Panc1 (cell line): ENCODE measurements around the gene SMIM35. TPM values are rescaled to one million over a fixed set of nuclear protein-coding genes. Genes with fewer than 3 reads are reported as not detected.

Experiments
- ATAC-seq: fragments of 200-7000 bp; cut with Tn5 transposase; 2 replicates; pipeline ENCODE4 v1.9.1; 2020; ENCODE audit warnings: mild to moderate bottlenecking, moderate library complexity
- BruUV-seq: library from RNA; stranded (reverse); fragments of 400-500 nt; replicated peaks from 2 replicates; lab custom pipeline; 2021; lab: Mats Ljungman, UMichigan
- CTCF ChIA-PET: fragments of 300-600 bp; sonication (Branson Sonifier 250); formaldehyde crosslinking; loops from one replicate; lab custom pipeline; 2022; ENCODE audit warnings: antibody characterized with exemption; lab: Charles Lee
- POLR2A ChIA-PET: fragments of 300-600 bp; sonication (Branson Sonifier 250); formaldehyde crosslinking; loops from one replicate; lab custom pipeline; 2022; ENCODE audit warnings: antibody characterized with exemption; lab: Charles Lee
- DNase-seq: peaks from one replicate; pipeline ENCODE4 v3.0.0-alpha.2; 2010; ENCODE audit warnings: low read depth, low spot score
- H3K27ac ChIP-seq: 2 replicates; pipeline ENCODE4 v1.5.1; 2011; ENCODE audit warnings: mild to moderate bottlenecking, low read length, inconsistent platforms
- H3K27me3 ChIP-seq: fragments of 200-500 bp; sonication (Bioruptor generic); 2 replicates; pipeline ENCODE4 v1.6.0; 2014; ENCODE audit warnings: low read length, inconsistent platforms; ENCODE audit not compliant: control insufficient read depth, insufficient read depth
- H3K36me3 ChIP-seq: fragments of 200-500 bp; sonication (Bioruptor generic); 2 replicates; pipeline ENCODE4 v1.5.1; 2014; ENCODE audit warnings: inconsistent platforms, mild to moderate bottlenecking, low read length, moderate library complexity; ENCODE audit not compliant: control insufficient read depth, insufficient read depth
- H3K4me1 ChIP-seq: 2 replicates; pipeline ENCODE4 v1.5.1; 2011; ENCODE audit warnings: inconsistent platforms, mild to moderate bottlenecking, low read length, moderate library complexity; ENCODE audit not compliant: control insufficient read depth, insufficient read depth
- H3K4me3 ChIP-seq, 2 experiments: 2 replicates each; pipeline ENCODE4 v1.5.1; 2011 to 2012; ENCODE audit warnings: low read depth in 2 of 2, low read length in 2 of 2, mild to moderate bottlenecking in 2 of 2, inconsistent platforms in 1 of 2, moderate library complexity in 1 of 2
- H3K9me3 ChIP-seq: fragments of 200-500 bp; sonication (Bioruptor generic); 2 replicates; pipeline ENCODE4 v1.5.1; 2014; ENCODE audit warnings: low read depth, mild to moderate bottlenecking, inconsistent platforms, low read length, moderate library complexity; ENCODE audit not compliant: control insufficient read depth, insufficient read depth
- CTCF ChIP-seq: fragments of 450-650 bp; IDR thresholded peaks from 2 replicates; pipeline ENCODE4 v1.5.1; 2017; ENCODE audit warnings: mild to moderate bottlenecking
- POLR2AphosphoS5 ChIP-seq: IDR thresholded peaks from 2 replicates; pipeline ENCODE4 v1.6.1; 2012; ENCODE audit warnings: mild to moderate bottlenecking, low read depth, low read length, moderate library complexity
- REST ChIP-seq, 2 experiments: IDR thresholded peaks; 2 replicates each; pipeline ENCODE4 v1.6.1; 2011 to 2012; ENCODE audit warnings: low read depth in 2 of 2, control low read depth in 1 of 2, low read length in 1 of 2, mild to moderate bottlenecking in 1 of 2, moderate library complexity in 1 of 2; ENCODE audit not compliant: insufficient read depth in 1 of 2
- SIN3A ChIP-seq: IDR thresholded peaks from 2 replicates; pipeline ENCODE4 v1.6.1; 2012; ENCODE audit warnings: low read depth, mild to moderate bottlenecking, low read length, moderate library complexity, borderline replicate concordance; ENCODE audit not compliant: insufficient read depth
- TCF7L2 ChIP-seq: IDR thresholded peaks from 2 replicates; pipeline ENCODE4 v1.6.1; 2011; ENCODE audit warnings: mild to moderate bottlenecking, low read depth, low read length, inconsistent platforms
- in situ Hi-C: cut with HindIII; loops from 2 replicates; pipeline ENCODE4 v1.10.0; 2016; ENCODE audit warnings: low sequenced_read_pairs, low pct_unique_long_range_greater_than_20kb
- intact Hi-C: fragments of 100-400 bp; cut with micrococcal nuclease; formaldehyde crosslinking; loops from one replicate; pipeline ENCODE4 v1.10.0; 2022; ENCODE audit not compliant: unreplicated experiment
- total RNA-seq: library from RNA; stranded (reverse); gene quantifications from one replicate; pipeline ENCODE4 v1.2.1, GENCODE V29; 2021; ENCODE audit not compliant: unreplicated experiment

The SMIM35 gene
- total RNA-seq, 1 experiment from 2014 or later, result not detected

DNA sequence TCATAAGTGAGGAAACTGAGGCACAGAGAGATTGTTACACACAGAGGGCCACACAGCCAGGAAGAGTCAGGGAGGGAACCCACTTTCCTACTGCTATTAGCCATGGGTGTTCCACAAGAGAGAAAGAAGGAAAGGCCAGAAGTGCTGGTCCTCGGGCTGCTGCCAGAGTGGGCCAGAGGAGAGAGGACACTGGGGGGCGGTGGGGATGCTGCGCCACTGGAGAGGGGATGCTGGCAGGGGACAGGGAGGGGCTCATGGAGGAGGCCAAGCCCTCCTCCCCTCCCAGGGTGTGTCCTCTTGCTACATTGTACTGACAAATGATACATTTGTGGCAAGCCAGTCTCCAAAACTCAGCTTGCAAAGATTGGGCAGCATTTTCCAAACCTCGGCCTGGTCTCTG is 90.7 kb downstream of the SMIM35 start:
- intact Hi-C loops, result no loop called here
- Histone ChIP-seq H3K9me3 (no peaks in the 10 kb centered on the region), H3K36me3 (no peaks in the 10 kb centered on the region), H3K4me3 (no peak overlapping the region), H3K27ac (no peak overlapping the region), H3K4me1 (no peaks in the 10 kb centered on the region), H3K27me3 (no peaks in the 10 kb centered on the region; the same call in 1 of the 2 replicates)
- POLR2A ChIA-PET, result no interaction called here
- no peak for DNase-seq
- BruUV-seq, result no TSS peak
- in situ Hi-C loops, result no loop called here
- TF ChIP-seq CTCF (no peak), POLR2AphosphoS5 (no peak), REST (IDR thresholded peaks at IDR 0.05; ENCODE audit: insufficient read depth in 1 of 2, low read depth in 2 of 2, low read length in 1 of 2) (no peak), TCF7L2 (no peak), SIN3A (no peak)
- no peak for ATAC-seq
- CTCF ChIA-PET, result no interaction called here

DNA sequence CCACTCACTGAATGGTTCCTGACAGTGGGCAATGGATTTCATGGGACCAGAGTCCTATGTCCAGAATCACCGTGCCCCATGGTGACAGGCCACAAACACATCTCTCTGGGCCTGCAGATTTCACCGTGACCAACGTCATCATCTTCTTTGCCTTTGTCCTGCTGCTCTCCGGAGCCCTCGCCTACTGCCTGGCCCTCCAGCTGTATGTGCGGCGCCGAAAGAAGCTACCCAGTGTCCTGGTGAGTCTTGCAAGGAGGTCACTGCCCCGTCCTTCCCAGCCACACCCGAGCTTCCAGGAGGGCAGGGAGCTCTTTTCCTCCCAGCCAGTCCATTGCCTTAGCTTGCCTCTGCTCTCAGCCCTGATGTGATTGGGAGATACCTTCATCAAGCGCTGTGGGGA is 91.3 kb downstream of the SMIM35 start:
- TF ChIP-seq CTCF (no peak), REST (IDR thresholded peaks at IDR 0.05; ENCODE audit: insufficient read depth in 1 of 2, low read depth in 2 of 2, low read length in 1 of 2) (no peak), SIN3A (no peak), POLR2AphosphoS5 (no peak), TCF7L2 (no peak)
- DNase-seq (no peak), ATAC-seq (no peak)
- Histone ChIP-seq H3K36me3 (no peaks in the 10 kb centered on the region), H3K4me1 (no peaks in the 10 kb centered on the region), H3K9me3 (no peaks in the 10 kb centered on the region), H3K27ac (no peak overlapping the region), H3K4me3 (no peak overlapping the region), H3K27me3 (no peaks in the 10 kb centered on the region; the same call in 1 of the 2 replicates)
- no TSS peak for BruUV-seq
- intact Hi-C loops, result no loop called here
- POLR2A ChIA-PET, result no interaction called here
- in situ Hi-C loops, result no loop called here
- CTCF ChIA-PET, result no interaction called here
